NB4 (cell line): ENCODE measurements around the gene CNOT8.

Experiments
- POLR2A ChIP-seq: IDR thresholded peaks from 2 replicates; pipeline ENCODE4 v1.6.1; 2011; ENCODE audit warnings: mild to moderate bottlenecking; ENCODE audit not compliant: insufficient read length; ENCODE audit errors: extremely low read depth
- TF ChIP-seq, protein P1 (sequence below): IDR thresholded peaks from one replicate; pipeline ENCODE4 v1.5.1; 2012; ENCODE audit warnings: low read depth, low read length

DNA sequence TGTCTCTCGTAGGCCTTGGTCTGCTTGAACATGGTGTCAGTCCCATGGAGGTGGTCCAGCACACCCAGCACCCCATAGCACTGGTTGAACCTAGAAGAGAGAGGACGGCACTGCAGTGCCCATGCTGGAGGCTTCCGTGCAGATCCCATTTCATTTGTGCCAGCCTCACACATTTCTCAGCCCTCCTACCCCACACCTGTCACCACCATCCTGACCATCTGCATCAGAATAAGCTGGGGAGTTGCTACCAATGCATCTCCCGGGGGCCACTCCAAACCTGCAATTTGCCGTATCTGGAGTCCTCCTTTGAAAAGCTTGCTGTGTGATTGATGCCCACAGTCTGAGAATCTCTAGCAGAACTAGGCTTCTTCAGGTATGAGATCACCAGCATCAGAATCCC lies 38.0 kb upstream of the CNOT8 start:
- no peak for TF ChIP-seq POLR2A
- TF ChIP-seq, protein P1, sequence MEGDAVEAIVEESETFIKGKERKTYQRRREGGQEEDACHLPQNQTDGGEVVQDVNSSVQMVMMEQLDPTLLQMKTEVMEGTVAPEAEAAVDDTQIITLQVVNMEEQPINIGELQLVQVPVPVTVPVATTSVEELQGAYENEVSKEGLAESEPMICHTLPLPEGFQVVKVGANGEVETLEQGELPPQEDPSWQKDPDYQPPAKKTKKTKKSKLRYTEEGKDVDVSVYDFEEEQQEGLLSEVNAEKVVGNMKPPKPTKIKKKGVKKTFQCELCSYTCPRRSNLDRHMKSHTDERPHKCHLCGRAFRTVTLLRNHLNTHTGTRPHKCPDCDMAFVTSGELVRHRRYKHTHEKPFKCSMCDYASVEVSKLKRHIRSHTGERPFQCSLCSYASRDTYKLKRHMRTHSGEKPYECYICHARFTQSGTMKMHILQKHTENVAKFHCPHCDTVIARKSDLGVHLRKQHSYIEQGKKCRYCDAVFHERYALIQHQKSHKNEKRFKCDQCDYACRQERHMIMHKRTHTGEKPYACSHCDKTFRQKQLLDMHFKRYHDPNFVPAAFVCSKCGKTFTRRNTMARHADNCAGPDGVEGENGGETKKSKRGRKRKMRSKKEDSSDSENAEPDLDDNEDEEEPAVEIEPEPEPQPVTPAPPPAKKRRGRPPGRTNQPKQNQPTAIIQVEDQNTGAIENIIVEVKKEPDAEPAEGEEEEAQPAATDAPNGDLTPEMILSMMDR, result no peak
